Common myeloid progenitor, CD34-positive (primary cell): ENCODE measurements around the gene RNF180.

Experiments used
- CTCF ChIA-PET: fragments of 350-600 bp; sonication (Branson Sonifier 250); formaldehyde crosslinking; loops from one replicate; lab custom pipeline; 2021; ENCODE audit warnings: antibody characterized with exemption; lab: Charles Lee
- POLR2A ChIA-PET: fragments of 350-600 bp; sonication (Branson Sonifier 250); formaldehyde crosslinking; loops from one replicate; lab custom pipeline; 2021; ENCODE audit warnings: antibody characterized with exemption; lab: Charles Lee
- DNase-seq, 3 donors: peaks; one replicate each; pipeline versions ENCODE4 v3.0.0 to v3.0.0-alpha.2; 2013
- H3K27ac ChIP-seq, 2 experiments: 1 replicate in 1 of 2; 2 replicates in 1 of 2; pipeline ENCODE4 v1.7.0; 2013; ENCODE audit warnings: inconsistent platforms in 2 of 2, low read length in 2 of 2, mild to moderate bottlenecking in 2 of 2, low read depth in 1 of 2, moderate library complexity in 1 of 2; ENCODE audit not compliant: severe bottlenecking in 2 of 2, insufficient read depth in 1 of 2, poor library complexity in 1 of 2
- H3K27me3 ChIP-seq, 5 experiments: replicated peaks in 2 of 5; 1 replicate in 3 of 5; 2 replicates in 2 of 5; pipeline versions ENCODE4 v1.6.1 to v1.7.0; 2013; ENCODE audit warnings: low read length in 4 of 5, mild to moderate bottlenecking in 2 of 5, moderate library complexity in 2 of 5, inconsistent platforms in 1 of 5; ENCODE audit not compliant: insufficient read depth in 5 of 5, control insufficient read depth in 4 of 5
- H3K36me3 ChIP-seq, 4 experiments: 1 replicate in 2 of 4; 2 replicates in 2 of 4; pipeline versions ENCODE4 v1.6.1 to v1.7.0; 2013; ENCODE audit warnings: low read length in 3 of 4, control low read depth in 1 of 4, mild to moderate bottlenecking in 1 of 4; ENCODE audit not compliant: control insufficient read depth in 4 of 4, insufficient read depth in 4 of 4
- H3K4me1 ChIP-seq, 4 experiments: 1 replicate in 3 of 4; 2 replicates in 1 of 4; pipeline versions ENCODE4 v1.6.1 to v1.7.1; 2013; ENCODE audit warnings: low read length in 3 of 4, mild to moderate bottlenecking in 3 of 4, control low read depth in 1 of 4, inconsistent platforms in 1 of 4, moderate library complexity in 1 of 4; ENCODE audit not compliant: control insufficient read depth in 4 of 4, insufficient read depth in 4 of 4; ENCODE audit errors: control extremely low read depth in 1 of 4
- H3K4me3 ChIP-seq, 7 experiments: 1 replicate in 4 of 7; 2 replicates in 3 of 7; pipeline versions ENCODE4 v1.5.1 to v1.7.0; 2013; ENCODE audit warnings: mild to moderate bottlenecking in 7 of 7, low read length in 6 of 7, moderate library complexity in 6 of 7, inconsistent platforms in 2 of 7, low read depth in 2 of 7, control low read depth in 1 of 7; ENCODE audit not compliant: insufficient read depth in 4 of 7, control insufficient read depth in 1 of 7; ENCODE audit errors: extremely low read depth in 1 of 7
- H3K9me3 ChIP-seq, 5 experiments: 1 replicate in 4 of 5; 2 replicates in 1 of 5; pipeline versions ENCODE4 v1.6.1 to v1.7.1; 2013; ENCODE audit warnings: low read length in 4 of 5, mild to moderate bottlenecking in 2 of 5, inconsistent platforms in 1 of 5, low read depth in 1 of 5, moderate library complexity in 1 of 5; ENCODE audit not compliant: control insufficient read depth in 4 of 5, insufficient read depth in 2 of 5; ENCODE audit errors: control extremely low read depth in 1 of 5
- WGBS: methylation state at CpG from one replicate; pipeline ENCODE4 v1.1.5; 2013; ENCODE audit not compliant: insufficient coverage; 5-methylcytosine and 5-hydroxymethylcytosine counted together

RNF180 gene

GRCh38 chr5:64417390-64417789, 251.7 kb downstream of the RNF180 start:
- Histone ChIP-seq H3K36me3 (no peaks in the 10 kb centered on the region), H3K9me3 (no peaks in the 10 kb centered on the region), H3K4me3 (no peak overlapping the region), H3K27ac (no peak overlapping the region), H3K27me3 (no peaks in the 10 kb centered on the region), H3K4me1 (no peaks in the 10 kb centered on the region)
- DNase-seq = no peak
- WGBS = 57% methylated on average over 4 of the region's 4 CpGs
- POLR2A ChIA-PET = no interaction called here
- CTCF ChIA-PET = no interaction called here

- no peaks in the 10 kb centered on the region for H3K27me3 ChIP-seq
- no peak overlapping the region for H3K27ac ChIP-seq
- H3K36me3 ChIP-seq = no peaks in the 10 kb centered on the region
- H3K9me3 ChIP-seq = no peaks in the 10 kb centered on the region
- POLR2A ChIA-PET = no interaction called here
- CTCF ChIA-PET = no interaction called here
- H3K4me3 ChIP-seq = no peak overlapping the region
- no CpG with 5 or more reads among the region's 2 CpGs for WGBS
- H3K4me1 ChIP-seq = no peaks in the 10 kb centered on the region
- no peak for DNase-seq
Observed at GRCh38 chr5:64418013-64418412, 252.4 kb downstream of the RNF180 start.
